ENCODE measurements around the gene CCDC142.

DNA sequence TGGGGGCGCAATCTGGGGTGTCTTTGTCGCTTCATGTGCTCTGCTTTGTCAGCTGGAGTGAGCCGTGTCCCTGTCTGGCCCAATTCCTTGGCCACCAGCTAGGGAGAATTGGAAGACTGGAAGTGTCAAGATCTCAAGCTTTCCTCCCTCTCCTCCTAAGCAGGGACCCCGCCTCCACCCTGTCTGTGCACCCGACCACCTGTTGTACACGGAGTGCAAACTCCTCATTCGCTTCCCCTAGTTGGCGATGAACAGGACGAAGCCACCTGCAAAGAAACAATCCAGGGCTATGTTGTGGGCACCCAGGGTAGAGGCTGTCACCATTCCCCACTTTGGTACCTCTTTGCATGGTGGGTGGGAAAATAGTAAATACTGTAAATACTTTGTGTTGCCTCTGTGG, 44.9 kb upstream of the CCDC142 start:
- TF ChIP-seq, protein P1, sequence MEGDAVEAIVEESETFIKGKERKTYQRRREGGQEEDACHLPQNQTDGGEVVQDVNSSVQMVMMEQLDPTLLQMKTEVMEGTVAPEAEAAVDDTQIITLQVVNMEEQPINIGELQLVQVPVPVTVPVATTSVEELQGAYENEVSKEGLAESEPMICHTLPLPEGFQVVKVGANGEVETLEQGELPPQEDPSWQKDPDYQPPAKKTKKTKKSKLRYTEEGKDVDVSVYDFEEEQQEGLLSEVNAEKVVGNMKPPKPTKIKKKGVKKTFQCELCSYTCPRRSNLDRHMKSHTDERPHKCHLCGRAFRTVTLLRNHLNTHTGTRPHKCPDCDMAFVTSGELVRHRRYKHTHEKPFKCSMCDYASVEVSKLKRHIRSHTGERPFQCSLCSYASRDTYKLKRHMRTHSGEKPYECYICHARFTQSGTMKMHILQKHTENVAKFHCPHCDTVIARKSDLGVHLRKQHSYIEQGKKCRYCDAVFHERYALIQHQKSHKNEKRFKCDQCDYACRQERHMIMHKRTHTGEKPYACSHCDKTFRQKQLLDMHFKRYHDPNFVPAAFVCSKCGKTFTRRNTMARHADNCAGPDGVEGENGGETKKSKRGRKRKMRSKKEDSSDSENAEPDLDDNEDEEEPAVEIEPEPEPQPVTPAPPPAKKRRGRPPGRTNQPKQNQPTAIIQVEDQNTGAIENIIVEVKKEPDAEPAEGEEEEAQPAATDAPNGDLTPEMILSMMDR (IDR thresholded peaks at IDR 0.05), result no peak
- TF ChIP-seq POLR2A (IDR thresholded peaks at IDR 0.05), result no peak

All from body of pancreas (tissue), 4 donors.